D721Med (cell line): ENCODE results near the gene DNAAF3.

Source experiments
- DNase-seq: peaks from one replicate; pipeline ENCODE4 v3.0.0; 2011; ENCODE audit warnings: low spot score; ENCODE audit not compliant: insufficient read length
- FAIRE-seq: peaks from 2 replicates; lab custom pipeline; 2011; peaks lifted over from hg19 to GRCh38; lab: Jason Lieb, UNC
- CTCF ChIP-seq: IDR thresholded peaks from 2 replicates; pipeline ENCODE4 v1.5.1; 2012; ENCODE audit warnings: mild to moderate bottlenecking, control low read depth; ENCODE audit not compliant: insufficient read depth; ENCODE audit errors: missing control alignments

The DNAAF3 gene

GRCh38 chr19:55186080-55186479 is 19.7 kb upstream of the DNAAF3 start:
- DNase-seq (no peak), FAIRE-seq (no peak)
- TF ChIP-seq CTCF, result no peak

- DNase-seq (no peak), FAIRE-seq (no peak)
- TF ChIP-seq CTCF, result no peak
Observed at GRCh38 chr19:55181740-55182139, 15.3 kb upstream of the DNAAF3 start.

- no peak for DNase-seq
- no peak for TF ChIP-seq CTCF
- no peak for FAIRE-seq
Observed at GRCh38 chr19:55179606-55180484, 13.4 kb upstream of the DNAAF3 start, which contains the start of gene SYT5. SYT5 (minus strand) TSS chr19:55180289; CDS start chr19:55179041, 1,248 bp downstream.

- FAIRE-seq (no peak), DNase-seq (peak; percentile 97)
- no peak for TF ChIP-seq CTCF
Observed at GRCh38 chr19:55178781-55179599, 12.6 kb upstream of the DNAAF3 start.

GRCh38 chr19:55176076-55176475 is 9.7 kb upstream of the DNAAF3 start:
- FAIRE-seq, result no peak
- no peak for TF ChIP-seq CTCF
- DNase-seq, result no peak

- no peak for FAIRE-seq
- TF ChIP-seq CTCF, result no peak
- no peak for DNase-seq
Observed at GRCh38 chr19:55175117-55175867, 8.9 kb upstream of the DNAAF3 start.
